Fibroblast of lung (primary cell): ENCODE data around the gene APBB2.

Experiments used
- CTCF ChIP-seq, 2 donors: IDR thresholded peaks in 1 of 2; conservative IDR thresholded peaks in 1 of 2; 1 replicate in 1 of 2; 2 replicates in 1 of 2; pipeline ENCODE4 v1.5.1; 2011 to 2012; ENCODE audit warnings: low read length in 2 of 2, control low read depth in 1 of 2, inconsistent platforms in 1 of 2, low read depth in 1 of 2, mild to moderate bottlenecking in 1 of 2
- EZH2 ChIP-seq: IDR thresholded peaks from 2 replicates; pipeline ENCODE4 v1.5.1; 2012; ENCODE audit warnings: low read length, control low read depth, mild to moderate bottlenecking; ENCODE audit errors: missing control alignments

- no peak for TF ChIP-seq CTCF (conservative IDR thresholded peaks at IDR 0.05 in 1 of 2, IDR thresholded peaks at IDR 0.05 in 1 of 2; ENCODE audit: low read depth in 1 of 2, low read length in 2 of 2)
- TF ChIP-seq EZH2 = no peak
These were observed 73.9 kb downstream of the APBB2 start for GRCh38 chr4:41140410-41140809.
